DOHH2 (cell line): ENCODE results near the gene C12orf57.

ENCODE experiments used
- H3F3A ChIP-seq: fragments of 200-600 bp; sonication (generic), shearing (Covaris generic); 2 replicates; pipeline ENCODE4 v1.6.0; 2016; ENCODE audit warnings: antibody characterized with exemption, mild to moderate bottlenecking; ENCODE audit not compliant: control insufficient read depth, insufficient read depth
- H3K27ac ChIP-seq: fragments of 200-600 bp; sonication (generic); 2 replicates; pipeline ENCODE4 v1.5.1; 2014; ENCODE audit warnings: low read depth, mild to moderate bottlenecking, low read length, moderate library complexity
- H3K27me3 ChIP-seq: fragments of 200-600 bp; sonication (generic); 2 replicates; pipeline ENCODE4 v1.6.1; 2014; ENCODE audit warnings: mild to moderate bottlenecking, low read length, mixed read lengths; ENCODE audit not compliant: control insufficient read depth
- H3K36me3 ChIP-seq: fragments of 200-600 bp; sonication (generic); 2 replicates; pipeline ENCODE4 v1.6.1; 2014; ENCODE audit warnings: mild to moderate bottlenecking, low read length, moderate library complexity, mixed read lengths; ENCODE audit not compliant: control insufficient read depth
- H3K4me1 ChIP-seq: fragments of 200-600 bp; sonication (generic); 2 replicates; pipeline ENCODE4 v1.6.1; 2014; ENCODE audit warnings: mild to moderate bottlenecking, low read length, mixed read lengths; ENCODE audit not compliant: control insufficient read depth
- H3K4me2 ChIP-seq: fragments of 200-600 bp; sonication (generic); 2 replicates; pipeline ENCODE4 v1.6.0; 2014; ENCODE audit warnings: mild to moderate bottlenecking, low read length, moderate library complexity
- H3K4me3 ChIP-seq: fragments of 200-600 bp; sonication (generic); 2 replicates; pipeline ENCODE4 v1.5.1; 2014; ENCODE audit warnings: mild to moderate bottlenecking, low read length, mixed read lengths
- H3K79me2 ChIP-seq: fragments of 200-600 bp; sonication (generic); 2 replicates; pipeline ENCODE4 v1.6.1; 2014; ENCODE audit warnings: mild to moderate bottlenecking, low read length, mixed read lengths; ENCODE audit not compliant: control insufficient read depth
- H3K9me2 ChIP-seq: fragments of 200-600 bp; sonication (generic); replicated peaks from 2 replicates; pipeline ENCODE4 v1.6.1; 2014; ENCODE audit warnings: mild to moderate bottlenecking, low read length, mixed read lengths; ENCODE audit not compliant: control insufficient read depth
- H3K9me3 ChIP-seq: fragments of 200-600 bp; sonication (generic); 2 replicates; pipeline ENCODE4 v1.6.1; 2014; ENCODE audit warnings: antibody characterized with exemption, low read length, mixed read lengths; ENCODE audit not compliant: control insufficient read depth, insufficient read depth
- H4K20me1 ChIP-seq: fragments of 200-600 bp; sonication (generic); 2 replicates; pipeline ENCODE4 v1.6.0; 2014; ENCODE audit warnings: low read depth, mild to moderate bottlenecking, antibody characterized with exemption, low read length, moderate library complexity; ENCODE audit not compliant: control insufficient read depth, insufficient read depth
- EZH2phosphoT487 ChIP-seq: fragments of 200-600 bp; sonication (generic); IDR thresholded peaks from 2 replicates; pipeline ENCODE4 v1.6.1; 2017; ENCODE audit warnings: borderline replicate concordance, mild to moderate bottlenecking, antibody characterized with exemption, low read length, moderate library complexity, mixed read lengths
- TF ChIP-seq, protein P1 (sequence below): fragments of 200-600 bp; sonication (generic); IDR thresholded peaks from one replicate; pipeline ENCODE4 v1.5.1; 2014; ENCODE audit warnings: antibody characterized with exemption, mild to moderate bottlenecking, low read depth, low read length; ENCODE audit not compliant: poor library complexity, severe bottlenecking

The C12orf57 gene

GRCh38 chr12:6981152-6982052 lies 37.6 kb downstream of the C12orf57 start:
- no peaks in the 10 kb centered on the region for H3K9me3 ChIP-seq
- H3K4me1 ChIP-seq, result no peaks in the 10 kb centered on the region
- H3K4me2 ChIP-seq, result no peak overlapping the region
- no peaks in the 10 kb centered on the region for H3K79me2 ChIP-seq
- no peaks in the 10 kb centered on the region for H3K27me3 ChIP-seq
- no peaks in the 10 kb centered on the region for H3K9me2 ChIP-seq
- H3K36me3 ChIP-seq, result peaks cover 70% of the 10 kb centered on the region
- no peak overlapping the region for H3K27ac ChIP-seq
- H3K4me3 ChIP-seq, result no peak overlapping the region
- H4K20me1 ChIP-seq, result no peaks in the 10 kb centered on the region
- TF ChIP-seq, protein P1, sequence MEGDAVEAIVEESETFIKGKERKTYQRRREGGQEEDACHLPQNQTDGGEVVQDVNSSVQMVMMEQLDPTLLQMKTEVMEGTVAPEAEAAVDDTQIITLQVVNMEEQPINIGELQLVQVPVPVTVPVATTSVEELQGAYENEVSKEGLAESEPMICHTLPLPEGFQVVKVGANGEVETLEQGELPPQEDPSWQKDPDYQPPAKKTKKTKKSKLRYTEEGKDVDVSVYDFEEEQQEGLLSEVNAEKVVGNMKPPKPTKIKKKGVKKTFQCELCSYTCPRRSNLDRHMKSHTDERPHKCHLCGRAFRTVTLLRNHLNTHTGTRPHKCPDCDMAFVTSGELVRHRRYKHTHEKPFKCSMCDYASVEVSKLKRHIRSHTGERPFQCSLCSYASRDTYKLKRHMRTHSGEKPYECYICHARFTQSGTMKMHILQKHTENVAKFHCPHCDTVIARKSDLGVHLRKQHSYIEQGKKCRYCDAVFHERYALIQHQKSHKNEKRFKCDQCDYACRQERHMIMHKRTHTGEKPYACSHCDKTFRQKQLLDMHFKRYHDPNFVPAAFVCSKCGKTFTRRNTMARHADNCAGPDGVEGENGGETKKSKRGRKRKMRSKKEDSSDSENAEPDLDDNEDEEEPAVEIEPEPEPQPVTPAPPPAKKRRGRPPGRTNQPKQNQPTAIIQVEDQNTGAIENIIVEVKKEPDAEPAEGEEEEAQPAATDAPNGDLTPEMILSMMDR, result no peak
- no peak for TF ChIP-seq EZH2phosphoT487
- peaks cover 6% of the 10 kb centered on the region; the same call in 1 of the 2 replicates for H3F3A ChIP-seq

- Histone ChIP-seq H3K4me1 (no peaks in the 10 kb centered on the region), H3K79me2 (no peaks in the 10 kb centered on the region), H3K27ac (no peak overlapping the region), H3K27me3 (no peaks in the 10 kb centered on the region), H3F3A (peaks cover 6% of the 10 kb centered on the region; the same call in 1 of the 2 replicates), H3K9me3 (no peaks in the 10 kb centered on the region), H3K4me3 (no peak overlapping the region), H3K36me3 (peaks cover 62% of the 10 kb centered on the region), H4K20me1 (no peaks in the 10 kb centered on the region), H3K9me2 (no peaks in the 10 kb centered on the region), H3K4me2 (no peak overlapping the region)
- TF ChIP-seq EZH2phosphoT487, result no peak
- TF ChIP-seq, protein P1, result no peak
Observed at GRCh38 chr12:6982532-6982931, 38.7 kb downstream of the C12orf57 start.

- no peaks in the 10 kb centered on the region for H3K4me1 ChIP-seq
- no peak for TF ChIP-seq EZH2phosphoT487
- TF ChIP-seq, protein P1, result no peak
- no peaks in the 10 kb centered on the region for H4K20me1 ChIP-seq
- H3K36me3 ChIP-seq, result peaks cover 35% of the 10 kb centered on the region
- no peaks in the 10 kb centered on the region for H3K9me2 ChIP-seq
- no peak overlapping the region for H3K4me3 ChIP-seq
- no peaks in the 10 kb centered on the region for H3K79me2 ChIP-seq
- H3K9me3 ChIP-seq, result no peaks in the 10 kb centered on the region
- no peak overlapping the region for H3K4me2 ChIP-seq
- no peaks in the 10 kb centered on the region for H3K27me3 ChIP-seq
- H3F3A ChIP-seq, result peaks cover 8% of the 10 kb centered on the region; the same call in 1 of the 2 replicates
- no peak overlapping the region for H3K27ac ChIP-seq
Observed at GRCh38 chr12:6987956-6988553, 44.2 kb downstream of the C12orf57 start.
